Colonic mucosa (tissue), 4 donors: ENCODE measurements around the gene PZP. TPM values are rescaled to one million over a fixed set of nuclear protein-coding genes. Genes with fewer than 3 reads are reported as not detected.
"Not testable (repeated sequence)": the region's sequence is repeated elsewhere in the genome, so short reads cannot be mapped to it uniquely, and the experiment has no call there.

ENCODE experiments used
- DNase-seq: peaks from one replicate; pipeline ENCODE4 v3.0.0-alpha.2; 2020
- H3K27ac ChIP-seq: fragments of 200-600 bp; one replicate; pipeline ENCODE4 v1.8.0; 2021
- H3K27me3 ChIP-seq: fragments of 200-600 bp; one replicate; pipeline ENCODE4 v1.8.0; 2021
- H3K36me3 ChIP-seq: fragments of 200-600 bp; one replicate; pipeline ENCODE4 v1.8.0; 2021
- H3K4me1 ChIP-seq: fragments of 200-600 bp; one replicate; pipeline ENCODE4 v1.8.0; 2021; ENCODE audit warnings: mild to moderate bottlenecking
- H3K4me3 ChIP-seq: fragments of 200-600 bp; one replicate; pipeline ENCODE4 v1.8.0; 2021
- H3K9ac ChIP-seq, 2 donors: one replicate each; pipeline ENCODE4 v1.7.0; 2013; ENCODE audit warnings: control low read depth in 2 of 2, low read depth in 2 of 2, low read length in 2 of 2
- H3K9me3 ChIP-seq: fragments of 200-600 bp; one replicate; pipeline ENCODE4 v1.8.0; 2021
- intact Hi-C: fragments of 100-400 bp; cut with DNase I; formaldehyde crosslinking; loops from one replicate; pipeline ENCODE4 v1.14.1; 2022
- total RNA-seq, 2 donors: library from RNA; stranded (reverse); fragmentation: NEBNext Ultra II Directional in 1 of 2; extraction: Animal tissue kit (Norgen Biotek cat#: 25700) in 1 of 2; gene quantifications; one replicate each; pipeline ENCODE4 v1.2.1, GENCODE V29; 2021
- TF ChIP-seq, protein P1 (sequence below): fragments of 200-600 bp; IDR thresholded peaks from one replicate; pipeline ENCODE4 v1.8.0; 2022; ENCODE audit warnings: antibody characterized with exemption, mild to moderate bottlenecking
- donor health status: healthy.
- donor health status: DM: no; HTN: no; CAD: no.
- donor health status: DM: no; HTN: no; CAD: no.

Gene PZP
- total RNA-seq, 2 donors from 2014 or later: 0.05 TPM; not detected in 1

- intact Hi-C loops: no loop called here
- Histone ChIP-seq H3K4me1 (no peaks in the 10 kb centered on the region), H3K27me3 (no peaks in the 10 kb centered on the region), H3K36me3 (no peaks in the 10 kb centered on the region), H3K9ac (no peak overlapping the region), H3K9me3 (no peaks in the 10 kb centered on the region), H3K4me3 (no peak overlapping the region), H3K27ac (no peak overlapping the region)
- DNase-seq: no peak
- TF ChIP-seq, protein P1, sequence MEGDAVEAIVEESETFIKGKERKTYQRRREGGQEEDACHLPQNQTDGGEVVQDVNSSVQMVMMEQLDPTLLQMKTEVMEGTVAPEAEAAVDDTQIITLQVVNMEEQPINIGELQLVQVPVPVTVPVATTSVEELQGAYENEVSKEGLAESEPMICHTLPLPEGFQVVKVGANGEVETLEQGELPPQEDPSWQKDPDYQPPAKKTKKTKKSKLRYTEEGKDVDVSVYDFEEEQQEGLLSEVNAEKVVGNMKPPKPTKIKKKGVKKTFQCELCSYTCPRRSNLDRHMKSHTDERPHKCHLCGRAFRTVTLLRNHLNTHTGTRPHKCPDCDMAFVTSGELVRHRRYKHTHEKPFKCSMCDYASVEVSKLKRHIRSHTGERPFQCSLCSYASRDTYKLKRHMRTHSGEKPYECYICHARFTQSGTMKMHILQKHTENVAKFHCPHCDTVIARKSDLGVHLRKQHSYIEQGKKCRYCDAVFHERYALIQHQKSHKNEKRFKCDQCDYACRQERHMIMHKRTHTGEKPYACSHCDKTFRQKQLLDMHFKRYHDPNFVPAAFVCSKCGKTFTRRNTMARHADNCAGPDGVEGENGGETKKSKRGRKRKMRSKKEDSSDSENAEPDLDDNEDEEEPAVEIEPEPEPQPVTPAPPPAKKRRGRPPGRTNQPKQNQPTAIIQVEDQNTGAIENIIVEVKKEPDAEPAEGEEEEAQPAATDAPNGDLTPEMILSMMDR: no peak
These were observed 23.9 kb downstream of the PZP start for GRCh38 chr12:9184276-9184675.

DNA sequence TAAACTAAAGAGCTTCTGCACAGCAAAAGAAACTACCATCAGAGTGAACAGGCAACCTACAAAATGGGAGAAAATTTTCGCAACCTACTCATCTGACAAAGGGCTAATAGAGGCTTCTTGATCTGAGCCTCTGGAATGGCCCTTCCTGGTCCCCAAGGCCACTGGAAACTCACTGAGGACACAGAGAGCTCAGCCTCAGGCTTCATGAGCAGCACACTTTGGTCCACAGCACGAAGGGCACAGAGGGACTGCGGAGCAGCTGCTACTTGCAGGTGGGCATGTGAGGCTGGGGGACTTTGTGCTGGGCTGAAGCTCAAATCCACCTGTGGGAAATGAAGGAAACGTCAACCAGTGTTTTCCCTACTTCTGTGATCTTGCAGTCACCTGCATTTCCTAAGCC is 27.4 kb downstream of the PZP start:
- Histone ChIP-seq H3K4me1 (no peaks in the 10 kb centered on the region), H3K27ac (no peak overlapping the region), H3K4me3 (no peak overlapping the region), H3K9me3 (no peaks in the 10 kb centered on the region), H3K36me3 (no peaks in the 10 kb centered on the region), H3K27me3 (no peaks in the 10 kb centered on the region), H3K9ac (no peak overlapping the region)
- intact Hi-C loops: no loop called here
- TF ChIP-seq, protein P1: no peak
- DNase-seq: no peak

DNA sequence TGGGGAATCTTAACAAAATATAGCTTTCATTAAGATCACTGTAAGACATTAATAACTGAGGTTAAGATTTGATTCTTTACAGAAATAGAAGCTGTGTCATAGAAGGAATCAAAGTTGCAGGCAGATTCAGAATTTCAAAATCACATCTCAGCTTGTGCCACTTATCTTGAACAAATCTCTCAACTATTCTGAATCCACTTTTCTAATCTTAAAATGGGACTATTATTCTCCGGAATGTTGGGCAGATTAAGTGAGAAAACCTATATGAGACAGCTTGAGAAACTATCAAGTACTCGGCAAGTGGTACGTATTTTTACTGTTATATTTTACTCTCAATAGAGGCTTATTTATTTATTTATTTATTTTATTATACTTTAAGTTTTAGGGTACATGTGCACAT is 28.4 kb downstream of the PZP start:
- Histone ChIP-seq H3K9ac (no peak overlapping the region), H3K27ac (no peak overlapping the region), H3K36me3 (no peaks in the 10 kb centered on the region), H3K9me3 (no peaks in the 10 kb centered on the region), H3K4me3 (no peak overlapping the region), H3K4me1 (no peaks in the 10 kb centered on the region), H3K27me3 (no peaks in the 10 kb centered on the region)
- TF ChIP-seq, protein P1: no peak
- intact Hi-C loops: no loop called here
- no peak for DNase-seq

DNA sequence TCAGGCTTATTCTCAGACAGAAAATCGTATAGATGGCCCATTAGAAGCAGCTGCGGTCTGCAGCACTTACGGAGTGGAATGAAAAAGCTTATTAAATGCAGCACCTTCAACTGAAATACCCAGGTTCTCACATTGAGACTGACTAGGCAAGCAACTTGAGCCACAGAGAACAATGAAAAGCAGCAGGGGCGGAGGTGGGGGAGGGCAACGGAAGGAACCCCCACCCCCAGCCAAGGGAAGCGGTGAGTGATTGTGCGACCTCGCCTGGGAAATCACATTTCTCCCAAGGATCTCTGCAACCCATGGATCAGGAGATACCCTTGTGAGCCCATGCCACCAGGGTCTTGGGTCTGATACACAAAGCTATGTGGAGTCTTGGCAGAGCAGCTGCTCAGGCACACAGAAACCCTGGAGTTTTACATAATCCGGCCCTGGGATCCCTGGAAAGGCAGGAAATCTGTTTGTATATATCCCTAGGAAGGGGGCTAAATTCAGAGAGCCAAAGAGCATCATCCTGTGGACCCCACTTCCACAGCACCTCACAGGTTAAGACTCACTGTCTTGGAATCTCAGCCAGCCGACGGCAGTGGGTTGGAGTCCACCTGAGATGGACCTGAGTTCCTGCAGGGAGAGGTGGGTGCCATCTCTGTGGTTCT is 38.1 kb downstream of the PZP start:
- intact Hi-C loops: no loop called here

DNA sequence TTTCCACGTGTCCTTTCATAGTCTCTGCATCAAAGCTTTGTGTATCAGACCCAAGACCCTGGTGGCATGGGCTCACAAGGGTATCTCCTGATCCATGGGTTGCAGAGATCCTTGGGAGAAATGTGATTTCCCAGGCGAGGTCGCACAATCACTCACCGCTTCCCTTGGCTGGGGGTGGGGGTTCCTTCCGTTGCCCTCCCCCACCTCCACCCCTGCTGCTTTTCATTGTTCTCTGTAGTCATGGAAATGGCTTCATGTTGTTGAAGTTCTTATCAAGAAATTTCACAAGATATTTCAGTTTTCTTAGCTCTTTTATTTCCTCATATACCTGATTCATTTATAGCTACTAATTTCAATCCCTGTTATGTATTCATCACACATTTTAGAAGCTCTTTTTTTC is 40.9 kb downstream of the PZP start:
- DNase-seq, H3K36me3 ChIP-seq, H3K27me3 ChIP-seq, H3K9me3 ChIP-seq, H3K27ac ChIP-seq, H3K9ac ChIP-seq, H3K4me3 ChIP-seq, H3K4me1 ChIP-seq, intact Hi-C loops: not testable (repeated sequence)

More for the DNA sequence above, 38.1 kb downstream of the PZP start:
- Histone ChIP-seq H3K9me3 (no peaks in the 10 kb centered on the region), H3K36me3 (no peaks in the 10 kb centered on the region), H3K27me3 (no peaks in the 10 kb centered on the region), H3K4me1 (no peaks in the 10 kb centered on the region), H3K4me3 (no peak overlapping the region), H3K9ac (no peak overlapping the region), H3K27ac (no peak overlapping the region)
- no peak for DNase-seq
- TF ChIP-seq, protein P1: no peak

GRCh38 chr12:9163392-9163791 is 44.8 kb downstream of the PZP start:
- no peak overlapping the region for H3K27ac ChIP-seq
- intact Hi-C loops: no loop called here

More at GRCh38 chr12:9163392-9163791, 44.8 kb downstream of the PZP start:
- Histone ChIP-seq H3K9me3 (no peaks in the 10 kb centered on the region), H3K4me1 (no peaks in the 10 kb centered on the region), H3K9ac (no peak overlapping the region), H3K27me3 (no peaks in the 10 kb centered on the region), H3K36me3 (no peaks in the 10 kb centered on the region), H3K4me3 (no peak overlapping the region)
- TF ChIP-seq, protein P1: no peak
- no peak for DNase-seq
